HG03565 (cell line): ENCODE data around the gene SLC35D3.
"Not testable (repeated sequence)": the region's sequence is repeated elsewhere in the genome, so short reads cannot be mapped to it uniquely, and the experiment has no call there.

Source experiments
- ATAC-seq: cut with Tn5 transposase; IDR thresholded peaks from one replicate; pipeline ENCODE4 v1.9.1; 2021; ENCODE audit warnings: mild to moderate bottlenecking, moderate library complexity; ENCODE audit not compliant: unreplicated experiment

SLC35D3 gene

GRCh38 chr6:136921936-136922684, at the start of gene SLC35D3:
SLC35D3 (plus strand) TSS chr6:136922301; CDS start chr6:136922429, 128 bp downstream.
- no peak for ATAC-seq

GRCh38 chr6:136873748-136874147, 48.4 kb upstream of the SLC35D3 start:
- no peak for ATAC-seq

- not testable (repeated sequence) for ATAC-seq
These were observed 45.6 kb upstream of the SLC35D3 start for GRCh38 chr6:136876469-136876868.

- no peak for ATAC-seq
These were observed 41.2 kb upstream of the SLC35D3 start for GRCh38 chr6:136880748-136881460.

- ATAC-seq, result no peak
These were observed 36.0 kb upstream of the SLC35D3 start for GRCh38 chr6:136886091-136886490.

- no peak for ATAC-seq
These were observed 34.1 kb upstream of the SLC35D3 start for GRCh38 chr6:136887953-136888352.

GRCh38 chr6:136889271-136890193, 32.6 kb upstream of the SLC35D3 start:
- no peak for ATAC-seq

- ATAC-seq, result no peak
These were observed 31.8 kb upstream of the SLC35D3 start for GRCh38 chr6:136890194-136890839.

- ATAC-seq, result no peak
These were observed 31.1 kb upstream of the SLC35D3 start for GRCh38 chr6:136890986-136891385.

- ATAC-seq, result no peak
These were observed 28.9 kb upstream of the SLC35D3 start for GRCh38 chr6:136893187-136893586.

- no peak for ATAC-seq
These were observed 26.2 kb upstream of the SLC35D3 start for GRCh38 chr6:136895901-136896300.

GRCh38 chr6:136897071-136897470, 25.0 kb upstream of the SLC35D3 start:
- ATAC-seq, result no peak

- ATAC-seq, result no peak
These were observed 20.8 kb upstream of the SLC35D3 start for GRCh38 chr6:136901212-136901784.

GRCh38 chr6:136904477-136904876, 17.6 kb upstream of the SLC35D3 start:
- not testable (repeated sequence) for ATAC-seq

- ATAC-seq, result no peak
These were observed 7.2 kb upstream of the SLC35D3 start for GRCh38 chr6:136914947-136915346.

GRCh38 chr6:136918706-136919105, 3.4 kb upstream of the SLC35D3 start:
- ATAC-seq, result no peak

GRCh38 chr6:136920216-136920615, 1.9 kb upstream of the SLC35D3 start:
- ATAC-seq, result no peak

- no peak for ATAC-seq
These were observed 1.3 kb upstream of the SLC35D3 start for GRCh38 chr6:136920671-136921380.

GRCh38 chr6:136921381-136921935, 643 bp upstream of the SLC35D3 start:
- ATAC-seq, result no peak

- no peak for ATAC-seq
These were observed 545 bp downstream of the SLC35D3 start for GRCh38 chr6:136922685-136923006.
